Lung (tissue), 12 donors: Measurements from ENCODE around the gene GRID1. TPM values are rescaled to one million over a fixed set of nuclear protein-coding genes. Genes with fewer than 3 reads are reported as not detected.

ENCODE experiments used
- ATAC-seq: fragments of 200-7000 bp; cut with Tn5 transposase; one replicate; pipeline ENCODE4 v1.9.1; 2020; ENCODE audit warnings: moderate number of reproducible peaks; ENCODE audit not compliant: insufficient read depth, low FRiP score
- DNase-seq, 3 donors: peaks; one replicate each; pipeline ENCODE4 v3.0.0-alpha.2; 2013 to 2017
- H3K27ac ChIP-seq, 2 donors: one replicate each; pipeline ENCODE4 v1.5.1; 2013; ENCODE audit warnings: mild to moderate bottlenecking in 2 of 2, moderate library complexity in 2 of 2, control low read depth in 1 of 2, inconsistent platforms in 1 of 2, low read depth in 1 of 2, low read length in 1 of 2
- H3K27me3 ChIP-seq, 3 donors: one replicate each; pipeline ENCODE4 v1.5.1; 2013; ENCODE audit warnings: low read length in 2 of 3; ENCODE audit not compliant: control insufficient read depth in 3 of 3, insufficient read depth in 3 of 3
- H3K36me3 ChIP-seq, 4 donors: one replicate each; pipeline ENCODE4 v1.5.1; 2013; ENCODE audit warnings: low read length in 4 of 4, mild to moderate bottlenecking in 1 of 4, moderate library complexity in 1 of 4; ENCODE audit not compliant: control insufficient read depth in 4 of 4, insufficient read depth in 4 of 4
- H3K4me1 ChIP-seq, 5 donors: one replicate each; pipeline ENCODE4 v1.5.1; 2013; ENCODE audit warnings: low read length in 5 of 5, mild to moderate bottlenecking in 2 of 5, moderate library complexity in 1 of 5; ENCODE audit not compliant: control insufficient read depth in 5 of 5, insufficient read depth in 5 of 5
- H3K4me3 ChIP-seq: one replicate; pipeline ENCODE4 v1.5.1; 2013; ENCODE audit warnings: mild to moderate bottlenecking, control low read depth, moderate library complexity
- H3K9ac ChIP-seq, 2 donors: one replicate each; pipeline ENCODE4 v1.5.1; 2013; ENCODE audit warnings: low read length in 2 of 2, control low read depth in 1 of 2; ENCODE audit not compliant: insufficient read depth in 1 of 2
- H3K9me3 ChIP-seq, 4 donors: one replicate each; pipeline ENCODE4 v1.5.1; 2013; ENCODE audit warnings: low read length in 3 of 4, mild to moderate bottlenecking in 1 of 4, moderate library complexity in 1 of 4; ENCODE audit not compliant: control insufficient read depth in 4 of 4, insufficient read depth in 3 of 4
- CTCF ChIP-seq: IDR thresholded peaks from 2 replicates; pipeline ENCODE4 v1.5.1; 2012; ENCODE audit warnings: mild to moderate bottlenecking; ENCODE audit errors: control extremely low read depth, extremely low read depth
- WGBS, 2 donors: extraction: QIAGEN DNeasy Blood & Tissue Kit; methylation state at CpG; one replicate each; pipeline ENCODE4 v1.1.7; 2013; 5-methylcytosine and 5-hydroxymethylcytosine counted together
- polyA plus RNA-seq, 2 donors: library from polyadenylated mRNA; stranded (reverse); fragments of 200-250 nt; gene quantifications; one replicate each; pipeline ENCODE4 v1.2.1, GENCODE V29; 2013
- total RNA-seq, 2 donors: library from RNA; depleted of rRNA in 1 of 2; stranded (reverse); fragments of >200 nt in 1 of 2; gene quantifications; one replicate each; pipeline ENCODE4 v1.2.1, GENCODE V29; 2014 to 2021
- donor health status: control.
- donor health status: control.
- donor health status: Bipolar disorder and iron deficiency.
- donor health status: healthy.
- donor health status: DM: yes; HTN: yes; CAD: no.

Gene GRID1
- total and polyA plus RNA-seq, 4 donors, result 1.1 to 3.6 (median 2.2) TPM

DNA sequence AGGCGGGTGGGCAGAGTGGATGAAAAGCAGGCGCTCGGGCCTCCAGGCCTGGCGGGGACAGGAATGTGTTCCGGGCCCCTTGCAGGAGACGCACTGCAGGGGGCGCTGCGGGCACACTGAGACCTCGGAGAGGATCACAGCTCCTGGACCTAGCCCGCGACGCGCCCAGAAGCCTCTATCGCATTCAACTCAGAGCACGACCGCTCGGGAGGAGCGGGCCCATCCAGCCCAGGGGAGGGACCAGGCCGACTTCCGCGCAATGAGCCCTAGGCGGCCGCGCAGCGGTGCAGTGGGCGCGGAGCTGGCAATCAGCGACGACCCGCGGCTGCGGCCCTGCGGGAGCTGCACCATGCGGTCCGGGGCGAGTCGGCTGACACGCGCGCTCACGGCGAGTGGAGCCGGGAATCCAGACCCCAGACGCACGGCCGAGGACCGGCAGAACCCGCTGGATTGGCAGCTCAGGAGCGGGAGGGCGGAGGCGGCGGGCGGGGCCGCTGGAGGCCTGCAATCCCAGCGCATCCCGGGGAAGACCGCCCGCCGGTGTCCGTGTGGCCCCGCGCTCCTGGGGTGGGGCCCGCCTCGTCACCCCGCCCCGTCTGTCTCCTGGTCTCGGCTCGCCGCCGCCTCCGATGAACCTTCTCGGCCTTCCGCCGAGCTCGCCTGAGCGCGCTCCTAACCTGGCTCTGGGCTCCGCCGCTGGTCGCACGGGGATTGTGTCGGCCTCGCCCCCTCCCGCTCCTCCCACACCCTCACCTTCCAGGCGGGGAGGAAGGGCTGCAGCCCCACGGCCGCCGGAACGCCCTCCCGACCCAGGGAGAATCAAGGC, 33.5 kb upstream of the GRID1 start:
- 0 to 1% methylated on average over 84 to 90 of the region's 90 CpGs for WGBS, 2 donors
- ATAC-seq (peak; percentile 93), DNase-seq (peak; percentile 94)
- Histone ChIP-seq H3K27me3 (peaks cover 0 to 54% (median 45%) of the 10 kb centered on the region in 3 donors), H3K27ac (peak overlapping the region in 1 of 2 donors; percentile 81), H3K4me1 (peaks cover 0 to 13% (median 3%) of the 10 kb centered on the region in 5 donors), H3K4me3 (peak overlapping the region; percentile 36), H3K9ac (peak overlapping the region in 1 of 2 donors; percentile 38), H3K36me3 (no peaks in the 10 kb centered on the region), H3K9me3 (peaks cover 0 to 6% (median 0%) of the 10 kb centered on the region in 4 donors)
- TF ChIP-seq CTCF, result peak; percentile 90

- Histone ChIP-seq H3K4me3 (no peak overlapping the region), H3K9me3 (peaks cover 0 to 6% (median 0%) of the 10 kb centered on the region in 4 donors), H3K36me3 (no peaks in the 10 kb centered on the region), H3K27me3 (peaks cover 0 to 54% (median 46%) of the 10 kb centered on the region in 3 donors), H3K4me1 (peaks cover 0 to 13% (median 3%) of the 10 kb centered on the region in 5 donors), H3K9ac (peak overlapping the region in 1 of 2 donors; percentile 38), H3K27ac (no peak overlapping the region)
- TF ChIP-seq CTCF, result no peak
- DNase-seq (no peak), ATAC-seq (no peak)
- whole genome bisulfite sequencing, 2 donors, result 36 to 44% methylated on average over 9 of the region's 9 CpGs
Measured at GRCh38 chr10:86399514-86399878, 32.9 kb upstream of the GRID1 start.

- H3K27me3 ChIP-seq, result peaks cover 0 to 59% (median 49%) of the 10 kb centered on the region in 3 donors
- H3K27ac ChIP-seq, result no peak overlapping the region
- DNase-seq, result no peak
- peaks cover 0 to 13% (median 3%) of the 10 kb centered on the region in 5 donors for H3K4me1 ChIP-seq
- H3K36me3 ChIP-seq, result no peaks in the 10 kb centered on the region
- TF ChIP-seq CTCF, result no peak
- no peak overlapping the region for H3K9ac ChIP-seq
- ATAC-seq, result no peak
- H3K9me3 ChIP-seq, result peaks cover 0 to 3% (median 0%) of the 10 kb centered on the region in 4 donors
- no peak overlapping the region for H3K4me3 ChIP-seq
- WGBS, 2 donors, result 75 to 90% methylated on average over 7 of the region's 7 CpGs
Measured at GRCh38 chr10:86397120-86397519, 30.5 kb upstream of the GRID1 start.
